ACC112 (cell line): ENCODE results near the gene TAB2.

Experiments used
- H2AFZ ChIP-seq: fragments of 200-600 bp; sonication (generic); one replicate; pipeline ENCODE4 v1.6.0; 2017; ENCODE audit warnings: antibody characterized with exemption, low read length; ENCODE audit not compliant: unreplicated experiment
- H3K27ac ChIP-seq: fragments of 200-600 bp; sonication (generic); 2 replicates; pipeline ENCODE4 v1.5.1; 2014; ENCODE audit warnings: low read depth, mild to moderate bottlenecking, antibody characterized with exemption, low read length, moderate library complexity
- H3K27me3 ChIP-seq: fragments of 200-600 bp; sonication (generic); 2 replicates; pipeline ENCODE4 v1.6.1; 2014; ENCODE audit warnings: mild to moderate bottlenecking, antibody characterized with exemption, low read length, moderate library complexity, mixed read lengths; ENCODE audit not compliant: insufficient read depth
- H3K36me3 ChIP-seq: fragments of 200-600 bp; sonication (generic); 2 replicates; pipeline ENCODE4 v1.6.1; 2016; ENCODE audit warnings: mild to moderate bottlenecking, antibody characterized with exemption, low read length, moderate library complexity, mixed read lengths; ENCODE audit not compliant: insufficient read depth
- H3K4me1 ChIP-seq: fragments of 200-600 bp; sonication (generic); one replicate; pipeline ENCODE4 v1.6.1; 2016; ENCODE audit warnings: low read length, mixed read lengths; ENCODE audit not compliant: insufficient read depth, unreplicated experiment, control insufficient read depth
- H3K4me3 ChIP-seq: fragments of 200-600 bp; sonication (generic); 2 replicates; pipeline ENCODE4 v1.5.1; 2014; ENCODE audit warnings: mild to moderate bottlenecking, low read depth, low read length
- H3K79me2 ChIP-seq: fragments of 200-600 bp; sonication (generic); one replicate; pipeline ENCODE4 v1.6.0; 2016; ENCODE audit warnings: low read length; ENCODE audit not compliant: control insufficient read depth, unreplicated experiment, insufficient read depth

Gene TAB2, protein sequence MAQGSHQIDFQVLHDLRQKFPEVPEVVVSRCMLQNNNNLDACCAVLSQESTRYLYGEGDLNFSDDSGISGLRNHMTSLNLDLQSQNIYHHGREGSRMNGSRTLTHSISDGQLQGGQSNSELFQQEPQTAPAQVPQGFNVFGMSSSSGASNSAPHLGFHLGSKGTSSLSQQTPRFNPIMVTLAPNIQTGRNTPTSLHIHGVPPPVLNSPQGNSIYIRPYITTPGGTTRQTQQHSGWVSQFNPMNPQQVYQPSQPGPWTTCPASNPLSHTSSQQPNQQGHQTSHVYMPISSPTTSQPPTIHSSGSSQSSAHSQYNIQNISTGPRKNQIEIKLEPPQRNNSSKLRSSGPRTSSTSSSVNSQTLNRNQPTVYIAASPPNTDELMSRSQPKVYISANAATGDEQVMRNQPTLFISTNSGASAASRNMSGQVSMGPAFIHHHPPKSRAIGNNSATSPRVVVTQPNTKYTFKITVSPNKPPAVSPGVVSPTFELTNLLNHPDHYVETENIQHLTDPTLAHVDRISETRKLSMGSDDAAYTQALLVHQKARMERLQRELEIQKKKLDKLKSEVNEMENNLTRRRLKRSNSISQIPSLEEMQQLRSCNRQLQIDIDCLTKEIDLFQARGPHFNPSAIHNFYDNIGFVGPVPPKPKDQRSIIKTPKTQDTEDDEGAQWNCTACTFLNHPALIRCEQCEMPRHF

GRCh38 chr6:149317644-149318571, at the start of gene TAB2:
Gene TAB2, plus strand, starts transcription at chr6:149317712. Its CDS starts 52,286 bp downstream, at chr6:149369998.
- peak within 1 kb of the TSS; percentile 97 for H3K4me3 ChIP-seq
- H3K36me3 ChIP-seq, result no peaks in the 10 kb centered on the region
- H2AFZ ChIP-seq, result peak within 1 kb of the TSS; percentile 97
- H3K27me3 ChIP-seq, result no peaks in the 10 kb centered on the region
- H3K79me2 ChIP-seq, result peaks cover 56% of the 10 kb centered on the region
- H3K4me1 ChIP-seq, result peaks cover 24% of the 10 kb centered on the region
- peak within 1 kb of the TSS; percentile 87 for H3K27ac ChIP-seq

DNA sequence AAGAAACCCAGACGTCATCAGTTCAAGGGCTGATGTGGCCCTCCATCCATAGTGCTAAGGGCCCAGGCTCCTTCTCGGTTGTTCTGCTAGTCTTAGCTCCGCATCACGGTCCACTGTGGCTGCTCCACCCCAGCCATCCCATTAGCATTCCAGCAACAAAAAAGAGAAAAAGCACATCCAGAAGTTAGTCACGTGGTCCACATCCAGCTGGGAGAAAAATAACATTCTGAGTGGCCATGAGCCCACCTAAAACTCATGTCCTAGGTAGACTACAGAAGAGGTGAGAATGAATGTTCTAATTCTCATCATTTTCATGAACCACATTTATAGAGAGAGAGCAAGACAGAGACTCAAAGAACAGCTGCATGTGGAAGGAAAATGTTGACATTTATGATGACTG, 49.4 kb upstream of the TAB2 start:
- peaks cover 8% of the 10 kb centered on the region for H3K4me1 ChIP-seq
- no peak overlapping the region for H3K27ac ChIP-seq
- H2AFZ ChIP-seq, result no peak overlapping the region
- no peaks in the 10 kb centered on the region for H3K79me2 ChIP-seq
- H3K4me3 ChIP-seq, result no peak overlapping the region
- peaks cover 5% of the 10 kb centered on the region; the same call in 1 of the 2 replicates for H3K36me3 ChIP-seq
- H3K27me3 ChIP-seq, result no peaks in the 10 kb centered on the region

DNA sequence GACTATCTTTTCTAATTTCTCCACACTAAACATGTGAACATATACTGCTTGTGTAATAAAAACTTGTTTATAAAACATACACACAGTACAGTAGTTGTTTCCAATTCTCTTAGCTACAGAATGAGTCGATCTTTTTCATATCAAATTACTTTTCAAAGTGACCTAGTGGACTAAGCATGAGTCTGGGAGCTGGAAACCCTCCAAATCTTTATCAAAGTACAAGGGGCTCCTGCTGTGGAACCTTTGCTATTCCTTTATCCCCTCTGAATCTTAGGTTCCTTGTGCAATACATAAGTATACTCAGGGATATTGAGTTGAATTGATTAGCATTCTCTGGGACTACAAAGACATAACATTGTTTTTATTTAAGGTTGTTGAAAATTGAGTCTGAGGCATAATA, 48.7 kb upstream of the TAB2 start:
- Histone ChIP-seq H2AFZ (no peak overlapping the region), H3K4me1 (peaks cover 8% of the 10 kb centered on the region), H3K27ac (no peak overlapping the region), H3K4me3 (no peak overlapping the region), H3K79me2 (no peaks in the 10 kb centered on the region), H3K27me3 (no peaks in the 10 kb centered on the region), H3K36me3 (peaks cover 5% of the 10 kb centered on the region; the same call in 1 of the 2 replicates)

GRCh38 chr6:149270616-149271015, 46.9 kb upstream of the TAB2 start:
- no peaks in the 10 kb centered on the region for H3K79me2 ChIP-seq
- no peak overlapping the region for H2AFZ ChIP-seq
- H3K27me3 ChIP-seq, result no peaks in the 10 kb centered on the region
- no peak overlapping the region for H3K27ac ChIP-seq
- H3K4me3 ChIP-seq, result no peak overlapping the region
- peaks cover 8% of the 10 kb centered on the region for H3K4me1 ChIP-seq
- peaks cover 5% of the 10 kb centered on the region; the same call in 1 of the 2 replicates for H3K36me3 ChIP-seq

GRCh38 chr6:149271348-149272340, 45.9 kb upstream of the TAB2 start:
- no peak overlapping the region for H2AFZ ChIP-seq

DNA sequence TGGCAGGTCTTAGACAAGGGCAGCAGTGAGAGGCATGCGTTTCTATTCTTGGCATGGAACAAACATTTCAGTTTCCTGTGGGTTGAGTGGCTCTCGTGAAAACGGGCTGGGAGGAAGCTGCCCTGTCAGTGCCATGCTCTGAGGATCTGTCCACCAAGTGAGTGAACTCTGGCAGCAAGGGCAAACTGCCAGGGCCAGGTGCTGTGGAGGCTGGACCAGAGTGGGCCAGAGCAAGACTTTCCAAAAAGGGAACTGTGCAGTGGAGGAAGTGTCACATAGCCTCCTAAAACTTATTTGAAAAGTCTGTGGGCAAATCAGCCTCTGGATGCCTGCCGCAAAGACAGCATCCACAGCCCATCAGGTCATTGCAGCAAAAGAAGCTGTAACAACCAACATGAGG, 44.2 kb upstream of the TAB2 start:
- H3K27me3 ChIP-seq, result no peaks in the 10 kb centered on the region
- H3K36me3 ChIP-seq, result peaks cover 5% of the 10 kb centered on the region; the same call in 1 of the 2 replicates
- H3K79me2 ChIP-seq, result no peaks in the 10 kb centered on the region
- H2AFZ ChIP-seq, result no peak overlapping the region
- no peak overlapping the region for H3K4me3 ChIP-seq
- no peak overlapping the region for H3K27ac ChIP-seq
- H3K4me1 ChIP-seq, result peaks cover 8% of the 10 kb centered on the region

More at GRCh38 chr6:149271348-149272340, 45.9 kb upstream of the TAB2 start:
- Histone ChIP-seq H3K27ac (no peak overlapping the region), H3K79me2 (no peaks in the 10 kb centered on the region), H3K36me3 (peaks cover 5% of the 10 kb centered on the region; the same call in 1 of the 2 replicates), H3K27me3 (no peaks in the 10 kb centered on the region), H3K4me1 (peaks cover 8% of the 10 kb centered on the region), H3K4me3 (no peak overlapping the region)

- Histone ChIP-seq H3K27ac (no peak overlapping the region), H3K4me3 (no peak overlapping the region), H3K4me1 (peaks cover 8% of the 10 kb centered on the region)
Measured at GRCh38 chr6:149275621-149276020, 41.9 kb upstream of the TAB2 start.

DNA sequence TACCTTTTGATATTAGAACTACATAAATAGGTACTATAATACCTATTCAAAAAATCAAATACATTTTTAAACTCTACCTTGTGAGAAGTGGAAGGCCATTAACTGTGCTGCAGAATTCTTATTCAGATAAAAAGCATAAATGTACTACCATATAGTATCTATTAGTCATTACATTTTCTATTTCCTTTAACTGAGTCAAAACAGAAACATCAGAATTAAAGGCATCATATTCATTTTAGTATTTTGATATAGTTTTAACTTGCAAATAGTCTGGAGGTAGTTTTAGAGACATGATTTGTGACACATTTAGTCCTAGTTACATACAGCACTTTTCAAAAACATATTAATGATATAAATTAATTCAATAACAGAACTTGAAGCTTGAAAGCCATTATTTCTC, 39.9 kb upstream of the TAB2 start:
- Histone ChIP-seq H3K4me1 (no peaks in the 10 kb centered on the region), H3K79me2 (no peaks in the 10 kb centered on the region), H3K4me3 (no peak overlapping the region), H2AFZ (no peak overlapping the region), H3K27ac (no peak overlapping the region), H3K36me3 (peaks cover under 1% of the 10 kb centered on the region; the same call in 1 of the 2 replicates), H3K27me3 (no peaks in the 10 kb centered on the region)

More at GRCh38 chr6:149275621-149276020, 41.9 kb upstream of the TAB2 start:
- H2AFZ ChIP-seq, result no peak overlapping the region
- H3K79me2 ChIP-seq, result no peaks in the 10 kb centered on the region
- no peaks in the 10 kb centered on the region for H3K27me3 ChIP-seq
- peaks cover 5% of the 10 kb centered on the region; the same call in 1 of the 2 replicates for H3K36me3 ChIP-seq

- Histone ChIP-seq H3K4me3 (no peak overlapping the region), H2AFZ (no peak overlapping the region), H3K27me3 (no peaks in the 10 kb centered on the region), H3K27ac (no peak overlapping the region), H3K79me2 (no peaks in the 10 kb centered on the region), H3K36me3 (no peaks in the 10 kb centered on the region), H3K4me1 (no peaks in the 10 kb centered on the region)
Measured at GRCh38 chr6:149278997-149279396, 38.5 kb upstream of the TAB2 start.
